ENCODE measurements around the gene LAPTM5. TPM values are rescaled to one million over a fixed set of nuclear protein-coding genes. Genes with fewer than 3 reads are reported as not detected.

Gene LAPTM5
- total RNA-seq, 1 experiment from 2014 or later, result 1.5 TPM

- TF ChIP-seq ELF1 (IDR thresholded peaks at IDR 0.05; ENCODE audit: borderline replicate concordance, low read depth) (no peak), RAD21 (IDR thresholded peaks at IDR 0.05; ENCODE audit: low read depth) (no peak), CTCF (IDR thresholded peaks at IDR 0.05 in 2 of 3, conservative IDR thresholded peaks at IDR 0.05 in 1 of 3; ENCODE audit: borderline replicate concordance in 1 of 3, insufficient read depth in 1 of 3, low read depth in 2 of 3, low read length in 2 of 3) (no peak), CBX3 (IDR thresholded peaks at IDR 0.05; ENCODE audit: low read depth) (no peak), ZNF274 (IDR thresholded peaks at IDR 0.05; ENCODE audit: low read depth, low read length) (no peak)
Measured at GRCh38 chr1:30739601-30740000, 18.0 kb downstream of the LAPTM5 start (continued).

- H3K9me2 ChIP-seq (ENCODE audit: insufficient read depth), result no peaks in the 10 kb centered on the region
- H3K27me3 ChIP-seq (ENCODE audit: insufficient read depth, low read length), result no peaks in the 10 kb centered on the region
- no peak overlapping the region for H2AFZ ChIP-seq (ENCODE audit: low read depth, low read length, poor library complexity, severe bottlenecking)
- no peak overlapping the region for H3K9ac ChIP-seq (ENCODE audit: low read length)
- H4K20me1 ChIP-seq (ENCODE audit: insufficient read depth), result no peaks in the 10 kb centered on the region
- intact Hi-C loops (cut with micrococcal nuclease), result no loop called here
- no TSS peak for BruUV-seq (replicated peaks)
- RAD21 ChIA-PET (ENCODE audit: low non-redundant PET in 1 of 2, low total read pairs in 2 of 2, uncharacterized antibody in 2 of 2, unreplicated experiment in 2 of 2), result no interaction called here
- no peaks in the 10 kb centered on the region for H3K79me2 ChIP-seq (ENCODE audit: insufficient read depth, low read length)
- no peaks in the 10 kb centered on the region for H3K9me3 ChIP-seq (ENCODE audit: control insufficient read depth in 1 of 2, insufficient read depth in 1 of 2, low read depth in 1 of 2, low read length in 2 of 2)
- H3K4me1 ChIP-seq (ENCODE audit: control insufficient read depth in 1 of 2, insufficient read depth in 2 of 2, low read length in 2 of 2), result peaks cover 0 to 16% of the 10 kb centered on the region in 2 experiments; a peak in 2 of 4 replicates
- POLR2A ChIA-PET, result no interaction called here
- no peak for DNase-seq (ENCODE audit: low read depth, low spot score)
- CTCF ChIA-PET, result no interaction called here
- no peak overlapping the region for H3K4me2 ChIP-seq (ENCODE audit: low read length)
- H3K4me3 ChIP-seq (replicated peaks in 1 of 2; ENCODE audit: low read depth in 1 of 2, low read length in 2 of 2), result no peak overlapping the region
- H3K27ac ChIP-seq (ENCODE audit: low read depth, low read length), result no peak overlapping the region
- ATAC-seq, result no peak
- no peaks in the 10 kb centered on the region for H3K36me3 ChIP-seq (ENCODE audit: control insufficient read depth in 1 of 2, insufficient read depth in 2 of 2, low read length in 2 of 2)
- TF ChIP-seq JUND (IDR thresholded peaks at IDR 0.05) (no peak), SIN3A (IDR thresholded peaks at IDR 0.05; ENCODE audit: low read depth) (no peak), CEBPB (IDR thresholded peaks at IDR 0.05; ENCODE audit: low read depth) (no peak), EZH2phosphoT487 (IDR thresholded peaks at IDR 0.05; ENCODE audit: borderline replicate concordance) (no peak), CTCF (IDR thresholded peaks at IDR 0.05 in 2 of 3, conservative IDR thresholded peaks at IDR 0.05 in 1 of 3; ENCODE audit: borderline replicate concordance in 1 of 3, insufficient read depth in 1 of 3, low read depth in 2 of 3, low read length in 2 of 3) (no peak), YY1 (IDR thresholded peaks at IDR 0.05; ENCODE audit: extremely low read depth, insufficient replicate concordance, low read depth, low read length) (no peak), REST (IDR thresholded peaks at IDR 0.05; ENCODE audit: low read depth) (no peak), ZFX (IDR thresholded peaks at IDR 0.05) (no peak), MAX (IDR thresholded peaks at IDR 0.05) (no peak), ELF1 (IDR thresholded peaks at IDR 0.05; ENCODE audit: borderline replicate concordance, low read depth) (no peak), SRF (IDR thresholded peaks at IDR 0.05; ENCODE audit: low read depth) (no peak), EGR1 (IDR thresholded peaks at IDR 0.05; ENCODE audit: low read depth) (no peak), TCF7L2 (IDR thresholded peaks at IDR 0.05; ENCODE audit: borderline replicate concordance, extremely low read depth, insufficient read depth, insufficient read length) (no peak)
Measured at GRCh38 chr1:30738715-30739559, 18.6 kb downstream of the LAPTM5 start.

Measured in HCT116 (cell line).